Trophoblast cell (in vitro differentiated cells and primary cell): ENCODE data around the gene TCF3.

Experiments
- DNase-seq, 2 donors: peaks; one replicate each; pipeline ENCODE4 v3.0.0-alpha.2; 2016
- H2AFZ ChIP-seq: 2 replicates; pipeline ENCODE4 v1.6.1; 2013; ENCODE audit warnings: low read length, moderate library complexity, mild to moderate bottlenecking; ENCODE audit not compliant: insufficient read depth, poor library complexity
- H2AK5ac ChIP-seq: 2 replicates; pipeline ENCODE4 v1.6.1; 2013; ENCODE audit warnings: mild to moderate bottlenecking, low read length
- H2BK120ac ChIP-seq: 2 replicates; pipeline ENCODE4 v1.6.1; 2013; ENCODE audit warnings: low read length, mild to moderate bottlenecking, moderate library complexity; ENCODE audit not compliant: insufficient read depth, poor library complexity
- H2BK12ac ChIP-seq: 2 replicates; pipeline ENCODE4 v1.6.1; 2013; ENCODE audit warnings: mild to moderate bottlenecking, low read length, moderate library complexity
- H2BK5ac ChIP-seq: 2 replicates; pipeline ENCODE4 v1.6.1; 2013; ENCODE audit warnings: low read length, low read depth, moderate library complexity, mild to moderate bottlenecking; ENCODE audit not compliant: poor library complexity
- H3K14ac ChIP-seq: 2 replicates; pipeline ENCODE4 v1.6.1; 2013; ENCODE audit warnings: mild to moderate bottlenecking, low read length
- H3K18ac ChIP-seq: 2 replicates; pipeline ENCODE4 v1.6.1; 2013; ENCODE audit warnings: mild to moderate bottlenecking, low read length
- H3K23ac ChIP-seq: 2 replicates; pipeline ENCODE4 v1.6.1; 2013; ENCODE audit warnings: low read length
- H3K27ac ChIP-seq: 2 replicates; pipeline ENCODE4 v1.5.1; 2013; ENCODE audit warnings: low read depth, mild to moderate bottlenecking, inconsistent platforms, low read length, moderate library complexity
- H3K27me3 ChIP-seq: 2 replicates; pipeline ENCODE4 v1.6.1; 2013; ENCODE audit warnings: inconsistent platforms, mild to moderate bottlenecking, low read length, moderate library complexity; ENCODE audit not compliant: insufficient read depth
- H3K36me3 ChIP-seq, 2 experiments: 1 replicate in 1 of 2; 2 replicates in 1 of 2; pipeline ENCODE4 v1.6.1; 2013; ENCODE audit warnings: low read length in 2 of 2, mild to moderate bottlenecking in 2 of 2, moderate library complexity in 1 of 2; ENCODE audit not compliant: insufficient read depth in 2 of 2, control insufficient read depth in 1 of 2
- H3K4ac ChIP-seq: 2 replicates; pipeline ENCODE4 v1.6.1; 2013; ENCODE audit warnings: low read depth, mild to moderate bottlenecking, low read length, moderate library complexity
- H3K4me1 ChIP-seq, 2 experiments: 1 replicate in 1 of 2; 2 replicates in 1 of 2; pipeline ENCODE4 v1.6.1; 2013; ENCODE audit warnings: low read length in 2 of 2, mild to moderate bottlenecking in 2 of 2, moderate library complexity in 1 of 2; ENCODE audit not compliant: insufficient read depth in 2 of 2, control insufficient read depth in 1 of 2
- H3K4me2 ChIP-seq: 2 replicates; pipeline ENCODE4 v1.6.1; 2013; ENCODE audit warnings: inconsistent platforms, mild to moderate bottlenecking, low read length, moderate library complexity
- H3K4me3 ChIP-seq: 2 replicates; pipeline ENCODE4 v1.5.1; 2013; ENCODE audit warnings: mild to moderate bottlenecking, low read depth, low read length, inconsistent platforms
- H3K79me1 ChIP-seq: one replicate; pipeline ENCODE4 v1.6.1; 2013; ENCODE audit warnings: low read length
- H3K79me2 ChIP-seq: 2 replicates; pipeline ENCODE4 v1.6.1; 2013; ENCODE audit warnings: low read length, mild to moderate bottlenecking; ENCODE audit not compliant: control insufficient read depth, insufficient read depth, poor library complexity
- H3K9ac ChIP-seq: 2 replicates; pipeline ENCODE4 v1.6.1; 2013; ENCODE audit warnings: mild to moderate bottlenecking, low read length
- H3K9me3 ChIP-seq: 2 replicates; pipeline ENCODE4 v1.6.1; 2013; ENCODE audit warnings: low read depth, mild to moderate bottlenecking, control low read depth, inconsistent platforms, low read length; ENCODE audit not compliant: insufficient read depth
- H4K12ac ChIP-seq: 2 replicates; pipeline ENCODE4 v1.6.1; 2013; ENCODE audit warnings: low read depth, mild to moderate bottlenecking, low read length, moderate library complexity
- H4K8ac ChIP-seq: 2 replicates; pipeline ENCODE4 v1.6.1; 2013; ENCODE audit warnings: low read depth, mild to moderate bottlenecking, low read length, moderate library complexity
- H4K91ac ChIP-seq: one replicate; pipeline ENCODE4 v1.6.1; 2013; ENCODE audit warnings: low read depth, mild to moderate bottlenecking, low read length, moderate library complexity
- WGBS: extraction: QIAGEN DNeasy Blood & Tissue Kit; methylation state at CpG from one replicate; pipeline ENCODE4 v1.1.7; 2013; ENCODE audit warnings: missing lambda C conversion rate; ENCODE audit not compliant: insufficient read length, insufficient coverage; ENCODE audit errors: extremely low coverage; 5-methylcytosine and 5-hydroxymethylcytosine counted together

Gene TCF3

DNA sequence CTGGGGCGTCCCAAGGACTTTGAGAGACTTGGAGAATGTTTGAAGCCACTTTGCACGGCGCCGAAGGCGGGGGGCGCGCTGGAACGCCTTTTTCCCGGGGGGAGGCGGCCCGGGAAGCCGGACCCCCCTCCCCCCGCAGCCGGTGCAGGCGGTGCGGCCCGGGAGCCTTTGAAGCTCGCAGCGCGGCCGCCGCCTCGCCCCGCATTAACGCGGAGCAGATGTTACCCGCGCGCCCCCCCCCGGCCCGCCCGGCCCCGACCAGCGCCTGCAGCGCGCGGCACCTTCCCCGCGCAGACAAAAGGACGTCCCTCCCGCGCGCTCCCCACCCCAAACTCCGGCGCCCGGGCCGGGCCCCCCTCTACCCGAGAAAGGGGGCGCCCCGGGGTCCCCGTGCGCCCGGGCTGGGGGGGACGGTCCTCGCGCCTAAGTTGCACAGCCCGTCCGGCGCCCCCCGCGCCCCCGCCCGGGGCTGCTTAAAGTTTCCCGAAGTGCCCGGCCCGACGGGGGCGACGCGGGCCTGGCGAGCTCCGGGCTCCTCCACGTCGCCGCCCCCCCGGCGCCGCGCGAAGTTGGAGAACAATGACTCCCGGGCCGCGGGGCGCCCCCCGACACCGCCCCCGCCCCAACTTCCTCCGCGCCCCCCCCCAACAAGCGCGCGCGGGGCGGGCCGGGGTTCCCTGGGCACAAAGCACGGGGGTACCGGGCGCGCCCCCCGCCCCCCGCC, 685 bp downstream of the TCF3 start:
- Histone ChIP-seq H2BK12ac (no peak overlapping the region), H2AFZ (peak overlapping the region; percentile 41)

DNA sequence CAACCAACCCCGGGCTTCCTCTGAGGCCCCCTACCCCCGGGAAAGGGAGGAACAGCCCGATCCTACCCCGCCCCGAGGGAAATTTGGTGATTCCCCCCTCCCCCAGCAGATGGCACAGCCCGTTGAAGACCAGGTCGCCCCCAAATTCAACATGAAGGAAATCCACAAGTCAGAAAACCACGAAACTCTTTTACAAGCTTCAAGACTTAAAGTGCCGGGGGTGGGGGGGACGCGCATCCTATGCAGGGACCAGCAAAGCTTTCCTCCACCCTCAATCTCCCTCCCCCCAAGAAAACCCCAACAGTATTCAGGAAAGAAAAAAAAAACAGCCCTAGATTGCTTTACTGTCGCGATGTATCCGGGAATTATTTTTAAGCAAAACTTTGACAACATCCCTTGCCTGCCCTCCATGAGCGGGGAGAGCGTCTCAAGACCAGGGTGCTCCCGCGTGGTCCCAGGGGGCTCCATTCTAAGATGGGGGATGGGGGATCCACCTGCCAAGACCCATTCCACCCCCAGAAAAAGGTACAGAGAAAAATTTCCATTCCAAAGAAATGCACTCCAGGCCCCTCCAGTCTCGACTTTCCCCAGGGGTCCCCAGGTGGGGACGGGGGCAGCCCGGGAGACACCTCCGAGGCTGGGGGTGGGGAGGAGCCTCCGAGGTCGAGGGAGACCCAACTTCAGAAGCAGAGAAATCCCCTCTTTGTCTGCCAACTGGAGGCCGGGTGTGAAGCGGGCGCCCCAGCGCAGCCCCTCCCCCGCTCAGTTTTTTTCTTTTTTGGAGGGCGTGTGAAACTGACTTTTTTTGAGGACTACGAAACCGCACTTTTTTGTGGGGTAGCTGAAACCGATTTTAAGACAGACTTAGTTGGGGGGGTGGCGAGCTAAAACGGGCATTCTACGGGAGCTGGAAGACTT, 1.5 kb downstream of the TCF3 start:
- DNase-seq: no peak
- peak overlapping the region; percentile 59 for H2AK5ac ChIP-seq

More for the DNA sequence above, 685 bp downstream of the TCF3 start:
- Histone ChIP-seq H3K4me3 (peak overlapping the region; percentile 87), H3K18ac (peak overlapping the region; percentile 54), H4K91ac (peak overlapping the region; percentile 89), H3K79me2 (peaks cover 17% of the 10 kb centered on the region), H2BK120ac (peak overlapping the region; percentile 72), H2BK5ac (peak overlapping the region; percentile 76), H3K4me1 (peaks cover 8 to 11% of the 10 kb centered on the region in 2 experiments), H3K4me2 (peak overlapping the region; percentile 94), H3K23ac (no peak overlapping the region), H4K12ac (peak overlapping the region; percentile 76), H3K27me3 (no peaks in the 10 kb centered on the region), H3K79me1 (peaks cover 11% of the 10 kb centered on the region), H4K8ac (peak overlapping the region; percentile 56), H2AK5ac (peak overlapping the region; percentile 59), H3K9me3 (peaks cover 5% of the 10 kb centered on the region), H3K4ac (peak overlapping the region; percentile 84), H3K36me3 (peaks cover 34 to 36% of the 10 kb centered on the region in 2 experiments), H3K14ac (peak overlapping the region; percentile 95), H3K27ac (peak overlapping the region; percentile 54), H3K9ac (peak overlapping the region; percentile 87)
- peak; percentile 17 to 50 for DNase-seq
- no CpG with 5 or more reads among the region's 101 CpGs for WGBS

DNA sequence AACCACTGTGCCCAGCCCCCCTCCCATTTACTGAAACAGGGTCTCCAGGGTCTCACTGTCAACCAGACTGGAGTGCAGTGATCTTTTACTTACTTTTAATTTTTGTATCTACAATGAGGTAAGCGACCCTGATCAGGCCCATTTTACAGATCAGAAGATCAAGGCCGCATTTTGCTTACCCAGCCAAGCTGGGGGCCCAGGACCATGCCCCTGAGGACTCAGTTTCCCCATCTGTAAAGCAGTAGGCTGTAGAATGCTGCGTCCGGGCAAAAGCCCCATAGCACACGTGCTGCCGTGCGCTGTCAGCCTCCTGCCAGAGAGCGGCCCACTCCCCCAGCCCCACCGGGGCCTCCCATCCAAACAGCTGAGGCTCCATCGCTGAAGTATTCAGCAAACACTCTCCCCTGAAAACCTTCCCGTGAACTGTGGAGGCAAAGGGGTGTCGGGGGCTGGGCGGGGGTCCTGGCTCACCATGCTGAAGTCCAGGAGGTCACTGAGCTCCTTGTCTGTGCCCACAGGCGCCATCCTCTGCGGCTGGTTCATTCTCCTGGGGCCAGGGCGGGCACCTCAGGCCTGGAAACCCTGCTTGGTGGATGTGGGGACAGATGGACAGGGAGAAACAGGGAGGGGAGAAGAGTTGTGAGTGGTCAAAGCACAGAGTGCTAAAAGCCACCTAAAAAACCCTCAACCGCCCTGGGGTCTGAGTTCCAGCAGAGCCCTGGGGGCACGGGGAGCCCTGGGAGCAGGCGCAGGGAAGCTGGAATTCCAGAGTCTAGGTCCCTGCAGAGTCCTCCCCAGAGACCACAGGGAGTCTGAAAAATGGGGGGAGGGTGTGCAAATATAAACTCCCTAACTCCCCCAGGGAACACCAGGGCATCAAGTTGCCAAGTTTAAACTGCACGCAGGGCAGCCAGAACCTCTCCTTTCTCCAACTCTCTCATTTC, 2.4 kb downstream of the TCF3 start:
- Histone ChIP-seq H3K9me3 (peaks cover 4% of the 10 kb centered on the region), H3K23ac (no peak overlapping the region), H3K79me2 (peaks cover 17% of the 10 kb centered on the region), H2BK120ac (no peak overlapping the region), H2AFZ (no peak overlapping the region), H4K8ac (no peak overlapping the region), H2BK12ac (no peak overlapping the region), H2BK5ac (no peak overlapping the region), H3K79me1 (peaks cover 11% of the 10 kb centered on the region), H3K4me3 (peak overlapping the region; percentile 53), H3K18ac (no peak overlapping the region), H3K4ac (peak overlapping the region; percentile 72), H3K14ac (no peak overlapping the region), H3K9ac (peak overlapping the region; percentile 56), H3K27ac (no peak overlapping the region), H3K36me3 (peaks cover 50 to 54% of the 10 kb centered on the region in 2 experiments), H3K4me1 (peaks cover 8 to 11% of the 10 kb centered on the region in 2 experiments), H3K4me2 (peak overlapping the region; percentile 94), H3K27me3 (no peaks in the 10 kb centered on the region), H4K91ac (no peak overlapping the region), H2AK5ac (no peak overlapping the region), H4K12ac (peak overlapping the region; percentile 20)
- WGBS: no CpG with 5 or more reads among the region's 20 CpGs
- DNase-seq: no peak

More for the DNA sequence above, 1.5 kb downstream of the TCF3 start:
- Histone ChIP-seq H3K27ac (peak overlapping the region; percentile 54), H3K4me2 (peak overlapping the region; percentile 94), H4K12ac (no peak overlapping the region), H3K18ac (peak overlapping the region; percentile 54), H3K9me3 (peaks cover 4% of the 10 kb centered on the region), H3K4me3 (peak overlapping the region; percentile 87), H2BK12ac (no peak overlapping the region), H4K8ac (peak overlapping the region; percentile 56), H3K23ac (no peak overlapping the region), H3K9ac (peak overlapping the region; percentile 87), H3K36me3 (peaks cover 42 to 44% of the 10 kb centered on the region in 2 experiments), H3K4ac (peak overlapping the region; percentile 81), H2BK120ac (peak overlapping the region; percentile 70), H3K27me3 (no peaks in the 10 kb centered on the region), H3K4me1 (peaks cover 8 to 11% of the 10 kb centered on the region in 2 experiments), H2AFZ (peak overlapping the region; percentile 41), H3K79me1 (peaks cover 11% of the 10 kb centered on the region), H2BK5ac (peak overlapping the region; percentile 76), H3K79me2 (peaks cover 17% of the 10 kb centered on the region), H3K14ac (peak overlapping the region; percentile 95), H4K91ac (peak overlapping the region; percentile 89)
- WGBS: no CpG with 5 or more reads among the region's 36 CpGs
